T-cell (primary cell): ENCODE data around the gene SDR9C7. TPM values are rescaled to one million over a fixed set of nuclear protein-coding genes. Genes with fewer than 3 reads are reported as not detected.
"Not testable (repeated sequence)": the region's sequence is repeated elsewhere in the genome, so short reads cannot be mapped to it uniquely, and the experiment has no call there.

Source experiments
- ATAC-seq, 4 experiments: fragments of 200-7000 bp in 3 of 4; fragments of 150-1000 bp in 1 of 4; cut with Tn5 transposase; replicated peaks in 1 of 4; 1 replicate in 3 of 4; 2 replicates in 1 of 4; pipeline ENCODE4 v1.10.0; 2021; ENCODE audit warnings: moderate library complexity in 3 of 4, mild to moderate bottlenecking in 2 of 4, moderate number of reproducible peaks in 1 of 4
- CTCF ChIA-PET, 2 donors: fragments of 300-600 bp; sonication (Branson Sonifier 250); formaldehyde crosslinking; loops; one replicate each; lab custom pipeline; 2022; ENCODE audit warnings: antibody characterized with exemption in 2 of 2; lab: Charles Lee
- POLR2A ChIA-PET, 2 donors: fragments of 300-600 bp; sonication (Branson Sonifier 250); formaldehyde crosslinking; loops; one replicate each; lab custom pipeline; 2022; ENCODE audit warnings: antibody characterized with exemption in 2 of 2; lab: Charles Lee
- DNase-seq, 35 experiments: peaks; one replicate each; pipeline versions ENCODE4 v3.0.0 to v3.0.0-alpha.2; 2013 to 2023
- H3K27ac ChIP-seq: one replicate; pipeline ENCODE4 v1.5.1; 2013; ENCODE audit warnings: low read length
- H3K27me3 ChIP-seq, 2 experiments: replicated peaks in 1 of 2; 1 replicate in 1 of 2; 2 replicates in 1 of 2; pipeline versions ENCODE4 v1.6.1 to v1.7.0; 2013; ENCODE audit warnings: low read length in 1 of 2, mixed read lengths in 1 of 2; ENCODE audit not compliant: control insufficient read depth in 2 of 2, insufficient read depth in 2 of 2; ENCODE audit errors: extremely low read depth in 1 of 2
- H3K36me3 ChIP-seq, 2 donors: 1 replicate in 1 of 2; 2 replicates in 1 of 2; pipeline versions ENCODE4 v1.6.1 to v1.7.0; 2013; ENCODE audit warnings: low read length in 1 of 2; ENCODE audit not compliant: control insufficient read depth in 2 of 2, insufficient read depth in 1 of 2; ENCODE audit errors: extremely low read depth in 1 of 2
- H3K4me1 ChIP-seq, 2 experiments: 1 replicate in 1 of 2; 2 replicates in 1 of 2; pipeline versions ENCODE4 v1.6.1 to v1.7.0; 2013; ENCODE audit warnings: low read length in 2 of 2, mixed read lengths in 1 of 2; ENCODE audit not compliant: insufficient read depth in 2 of 2, control insufficient read depth in 1 of 2; ENCODE audit errors: extremely low read depth in 1 of 2
- H3K4me3 ChIP-seq, 2 donors: 1 replicate in 1 of 2; 2 replicates in 1 of 2; pipeline versions ENCODE4 v1.5.1 to v1.7.0; 2013; ENCODE audit warnings: mild to moderate bottlenecking in 2 of 2, low read length in 1 of 2, moderate library complexity in 1 of 2; ENCODE audit not compliant: control insufficient read depth in 1 of 2; ENCODE audit errors: extremely low read depth in 1 of 2
- H3K9me3 ChIP-seq: 2 replicates; pipeline ENCODE4 v1.7.0; 2013
- H3K27ac Mint-ChIP-seq, 2 donors: one replicate each; pipeline ENCODE4 v1.8.0; 2020 to 2021; ENCODE audit warnings: mild to moderate bottlenecking in 2 of 2, mixed read lengths in 2 of 2
- H3K27me3 Mint-ChIP-seq, 2 donors: one replicate each; pipeline ENCODE4 v1.8.0; 2021 to 2022; ENCODE audit warnings: mixed read lengths in 2 of 2
- H3K36me3 Mint-ChIP-seq: one replicate; pipeline ENCODE4 v1.8.0; 2021; ENCODE audit warnings: mixed read lengths
- H3K4me1 Mint-ChIP-seq, 3 donors: one replicate each; pipeline ENCODE4 v1.8.0; 2020 to 2022; ENCODE audit warnings: mixed read lengths in 3 of 3, mild to moderate bottlenecking in 1 of 3
- H3K4me3 Mint-ChIP-seq, 3 donors: one replicate each; pipeline ENCODE4 v1.8.0; 2020 to 2022; ENCODE audit warnings: mild to moderate bottlenecking in 3 of 3, mixed read lengths in 3 of 3, moderate library complexity in 3 of 3
- H3K9me3 Mint-ChIP-seq, 3 donors: one replicate each; pipeline ENCODE4 v1.8.0; 2020 to 2022; ENCODE audit warnings: mixed read lengths in 3 of 3
- WGBS: methylation state at CpG from one replicate; pipeline ENCODE4 v1.1.5; 2013; ENCODE audit warnings: missing lambda C conversion rate; ENCODE audit not compliant: insufficient coverage; 5-methylcytosine and 5-hydroxymethylcytosine counted together
- total RNA-seq, 35 experiments: library from RNA in 6 of 35; stranded (reverse) in 6 of 35; fragments of 120-200 nt in 1 of 35; gene quantifications; one replicate each; pipeline versions ENCODE4 v1.2.1 to v1.2.4 and lab custom pipeline; 2013 to 2026

Gene SDR9C7
- total RNA-seq, 5 donors from 2014 or later (not counting 1 experiment from before 2014, with no cell fraction given), result not detected

DNA sequence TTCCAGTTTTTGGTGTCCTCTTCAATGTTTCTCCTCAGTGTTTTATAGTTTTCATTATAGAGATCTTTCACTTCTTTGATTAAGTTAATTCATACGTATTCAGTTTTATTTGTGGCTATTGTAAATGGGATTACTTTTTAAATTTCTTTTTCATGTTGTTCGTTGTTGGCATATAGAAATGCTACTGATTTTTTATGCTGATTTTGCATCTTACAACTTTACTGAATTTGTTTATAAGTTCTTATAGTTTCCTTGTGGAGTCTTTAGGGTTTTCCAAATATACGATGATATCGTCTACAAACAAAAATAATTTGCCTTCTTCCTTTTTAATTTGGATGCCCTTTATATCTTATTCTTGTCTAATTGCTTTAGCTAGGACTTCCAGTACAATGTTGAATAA, 9.7 kb upstream of the SDR9C7 start:
- peaks cover 0 to 2% of the 10 kb centered on the region in 2 experiments for H3K27me3 ChIP-seq
- H3K4me3 Mint-ChIP-seq, result no peak overlapping the region
- no peak overlapping the region for H3K4me3 ChIP-seq
- ChIA-PET POLR2A (no interaction called here), CTCF (no interaction called here)
- no peaks in the 10 kb centered on the region for H3K36me3 Mint-ChIP-seq
- ATAC-seq (no peak), DNase-seq (no peak)
- no CpG with 5 or more reads among the region's 4 CpGs for WGBS
- no peak overlapping the region for H3K27ac Mint-ChIP-seq
- no peaks in the 10 kb centered on the region for H3K36me3 ChIP-seq
- H3K4me1 ChIP-seq, result no peaks in the 10 kb centered on the region
- H3K9me3 Mint-ChIP-seq, result peaks cover 0 to 9% (median 7%) of the 10 kb centered on the region in 3 donors
- peaks cover 5 to 7% of the 10 kb centered on the region in 2 donors for H3K27me3 Mint-ChIP-seq
- no peak overlapping the region for H3K27ac ChIP-seq
- no peaks in the 10 kb centered on the region for H3K4me1 Mint-ChIP-seq
- no peaks in the 10 kb centered on the region for H3K9me3 ChIP-seq

DNA sequence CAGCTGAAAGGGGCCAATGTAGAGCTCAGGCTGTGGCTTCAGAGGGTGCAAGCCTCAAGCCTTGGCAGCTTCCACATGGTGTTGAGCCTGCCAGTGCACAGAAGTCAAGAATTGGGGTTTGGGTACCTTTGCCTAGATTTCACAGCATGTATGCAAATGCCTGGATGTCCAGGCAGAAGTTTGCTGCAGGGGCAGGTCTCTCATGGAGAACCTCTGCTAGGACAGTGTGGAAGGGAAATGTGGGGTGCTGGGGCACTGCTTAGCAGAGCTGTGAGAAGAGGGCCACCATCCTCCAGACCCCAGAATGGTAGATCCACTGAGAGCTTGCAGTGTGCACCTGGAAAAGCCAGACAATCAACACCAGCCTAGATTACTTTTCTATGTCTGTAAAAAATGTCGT, 9.2 kb upstream of the SDR9C7 start:
- H3K4me1 Mint-ChIP-seq, CTCF ChIA-PET, H3K4me1 ChIP-seq, H3K27ac ChIP-seq, H3K9me3 Mint-ChIP-seq, POLR2A ChIA-PET, H3K4me3 ChIP-seq, H3K9me3 ChIP-seq, H3K4me3 Mint-ChIP-seq, H3K36me3 ChIP-seq, H3K27me3 Mint-ChIP-seq, H3K27me3 ChIP-seq, DNase-seq, ATAC-seq, H3K36me3 Mint-ChIP-seq, H3K27ac Mint-ChIP-seq: not testable (repeated sequence)
- WGBS, result no CpG with 5 or more reads among the region's 1 CpG

DNA sequence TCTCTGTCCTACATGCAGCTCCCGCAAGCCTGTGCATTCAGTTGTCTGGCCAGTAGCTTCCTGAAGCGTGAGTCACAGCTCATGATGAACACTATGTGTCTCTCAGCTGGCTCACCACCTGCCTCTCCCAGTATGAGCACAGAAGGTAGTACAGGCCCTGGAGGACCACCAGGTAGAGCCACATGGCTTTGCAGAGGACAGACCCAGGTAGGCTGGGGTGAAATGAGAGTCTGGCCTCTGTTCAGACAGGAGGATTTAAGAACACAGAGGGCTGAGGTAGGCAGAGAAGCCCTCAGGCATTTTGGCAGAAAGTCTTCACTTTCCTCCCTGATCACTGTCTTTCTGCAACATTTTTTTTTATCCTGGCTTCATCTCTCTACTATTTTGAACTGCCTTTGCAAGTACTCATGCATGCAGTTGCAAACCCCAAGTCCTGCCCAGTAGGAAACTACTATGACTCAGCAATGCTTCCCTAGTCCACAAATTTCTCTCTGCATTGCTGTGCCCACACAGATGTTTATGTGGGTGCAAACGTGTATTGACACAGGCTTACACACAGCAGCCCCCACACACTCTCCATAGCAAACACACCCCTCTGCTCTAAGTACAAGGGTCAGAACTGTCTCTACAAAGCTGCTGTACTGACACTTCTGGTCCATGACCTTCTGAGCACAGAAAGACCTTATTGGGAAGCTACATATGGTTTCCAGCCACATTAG, 7.2 kb upstream of the SDR9C7 start:
- H3K4me3 ChIP-seq, result no peak overlapping the region
- ChIA-PET POLR2A (no interaction called here), CTCF (no interaction called here)
- Mint-ChIP-seq H3K27ac (no peak overlapping the region), H3K9me3 (peaks cover 0 to 9% (median 7%) of the 10 kb centered on the region in 3 donors), H3K4me1 (no peaks in the 10 kb centered on the region), H3K36me3 (no peaks in the 10 kb centered on the region), H3K4me3 (no peak overlapping the region), H3K27me3 (peaks cover 10 to 12% of the 10 kb centered on the region in 2 donors)
- peaks cover 0 to 8% of the 10 kb centered on the region in 2 experiments for H3K27me3 ChIP-seq
- H3K36me3 ChIP-seq, result no peaks in the 10 kb centered on the region
- H3K9me3 ChIP-seq, result no peaks in the 10 kb centered on the region
- H3K27ac ChIP-seq, result no peak overlapping the region
- ATAC-seq (no peak), DNase-seq (no peak)
- 10% methylated on average over 2 of the region's 3 CpGs for WGBS
- no peaks in the 10 kb centered on the region for H3K4me1 ChIP-seq

DNA sequence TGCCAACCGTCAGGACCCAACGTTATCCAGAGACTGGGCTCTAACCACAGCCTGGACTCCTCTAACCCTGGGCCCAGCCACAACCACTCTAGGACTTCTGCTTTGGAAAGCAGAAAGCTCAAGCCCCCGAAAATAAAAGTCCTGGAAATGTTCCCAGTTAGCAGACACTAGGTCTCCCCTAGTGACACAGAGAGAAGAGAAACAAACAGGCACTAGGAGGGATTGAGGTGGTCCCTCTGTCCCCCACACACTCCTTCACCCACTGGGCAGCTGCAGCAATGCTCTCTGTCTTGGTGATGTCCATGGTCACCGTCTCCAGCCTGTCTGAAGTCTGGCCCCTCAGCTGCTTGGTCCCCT, 6.7 kb upstream of the SDR9C7 start:
- H3K36me3 Mint-ChIP-seq, H3K9me3 ChIP-seq, H3K4me3 Mint-ChIP-seq, ATAC-seq, H3K27ac ChIP-seq, CTCF ChIA-PET, H3K36me3 ChIP-seq, H3K4me1 Mint-ChIP-seq, H3K27me3 Mint-ChIP-seq, H3K4me3 ChIP-seq, POLR2A ChIA-PET, H3K4me1 ChIP-seq, DNase-seq, H3K27me3 ChIP-seq, H3K27ac Mint-ChIP-seq, H3K9me3 Mint-ChIP-seq: not testable (repeated sequence)
- no CpG with 5 or more reads among the region's 4 CpGs for WGBS

DNA sequence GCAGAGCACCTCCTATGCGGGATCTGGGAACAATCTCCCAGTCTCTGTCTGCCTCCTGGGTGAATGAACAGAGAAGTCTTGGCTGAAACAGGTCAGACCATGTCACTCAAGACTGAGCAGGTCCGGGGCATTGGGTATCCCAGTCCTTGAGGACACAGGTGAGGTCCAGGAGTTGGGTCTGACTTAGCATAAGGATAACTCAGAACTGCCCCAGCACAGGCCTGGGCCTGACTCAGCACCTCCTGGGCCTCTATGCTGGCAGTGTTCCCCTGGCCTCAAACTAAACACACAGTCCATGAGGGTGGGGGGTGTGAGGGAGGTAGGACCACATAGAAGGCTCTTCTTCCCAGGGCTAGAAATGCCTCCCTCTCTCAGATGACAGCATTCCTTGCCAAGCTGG, 1.5 kb upstream of the SDR9C7 start:
- no peaks in the 10 kb centered on the region for H3K36me3 Mint-ChIP-seq
- H3K27ac ChIP-seq, result no peak overlapping the region
- no peaks in the 10 kb centered on the region for H3K9me3 Mint-ChIP-seq
- ATAC-seq (no peak), DNase-seq (no peak)
- CTCF ChIA-PET, result no interaction called here
- no peaks in the 10 kb centered on the region for H3K9me3 ChIP-seq
- peaks cover 4 to 5% of the 10 kb centered on the region in 2 experiments for H3K4me1 ChIP-seq
- peaks cover 5 to 7% of the 10 kb centered on the region in 2 donors for H3K27me3 Mint-ChIP-seq
- H3K27ac Mint-ChIP-seq, result no peak overlapping the region
- H3K4me3 Mint-ChIP-seq, result no peak overlapping the region
- POLR2A ChIA-PET, result no interaction called here
- H3K27me3 ChIP-seq, result peaks cover 0 to 10% of the 10 kb centered on the region in 2 experiments
- peaks cover 4 to 11% (median 4%) of the 10 kb centered on the region in 3 donors for H3K4me1 Mint-ChIP-seq
- H3K36me3 ChIP-seq, result no peaks in the 10 kb centered on the region
- WGBS, result 86% methylated on average over 2 of the region's 2 CpGs
- no peak overlapping the region for H3K4me3 ChIP-seq

DNA sequence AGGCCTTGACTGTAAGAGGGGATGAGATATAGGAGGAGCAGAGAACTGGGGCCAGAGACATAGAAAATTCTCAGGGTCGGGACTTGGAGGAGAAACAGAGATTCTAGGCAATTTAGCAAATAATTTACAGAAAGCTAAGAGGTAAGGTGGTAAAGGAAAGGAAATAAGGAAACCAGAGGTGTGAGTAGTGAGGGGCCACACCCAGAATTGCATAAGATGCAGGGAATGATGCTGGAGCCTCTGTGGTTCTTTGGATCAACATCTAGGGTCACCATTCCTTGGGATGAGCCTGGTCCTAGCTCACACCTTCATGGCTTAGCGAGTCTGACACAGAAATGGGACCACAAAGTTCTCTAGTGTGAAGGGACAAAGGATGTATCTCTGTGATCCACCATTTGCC, 949 bp upstream of the SDR9C7 start:
- no peak for DNase-seq
- peaks cover 5 to 7% of the 10 kb centered on the region in 2 donors for H3K27me3 Mint-ChIP-seq
- peaks cover 4 to 11% (median 4%) of the 10 kb centered on the region in 3 donors for H3K4me1 Mint-ChIP-seq
- Histone ChIP-seq H3K4me1 (peaks cover 4 to 5% of the 10 kb centered on the region in 2 experiments), H3K27me3 (peaks cover 0 to 10% of the 10 kb centered on the region in 2 experiments), H3K9me3 (no peaks in the 10 kb centered on the region), H3K36me3 (no peaks in the 10 kb centered on the region), H3K4me3 (no peak overlapping the region), H3K27ac (no peak overlapping the region)
- WGBS, result 52% methylated on average over 2 of the region's 2 CpGs
- no peak overlapping the region for H3K4me3 Mint-ChIP-seq
- no peak for ATAC-seq
- no peaks in the 10 kb centered on the region for H3K9me3 Mint-ChIP-seq
- no peak overlapping the region for H3K27ac Mint-ChIP-seq
- ChIA-PET CTCF (no interaction called here), POLR2A (no interaction called here)
- H3K36me3 Mint-ChIP-seq, result no peaks in the 10 kb centered on the region
